Measurements from ENCODE around the gene CFL1. TPM values are rescaled to one million over a fixed set of nuclear protein-coding genes. Genes with fewer than 3 reads are reported as not detected.

Gene CFL1
- total and polyA plus RNA-seq, 10 of the 15 experiments (the other 5 are each of a cell fraction or from before 2014, with no cell fraction given) = 164 to 2,994 (median 1,500) TPM

DNA sequence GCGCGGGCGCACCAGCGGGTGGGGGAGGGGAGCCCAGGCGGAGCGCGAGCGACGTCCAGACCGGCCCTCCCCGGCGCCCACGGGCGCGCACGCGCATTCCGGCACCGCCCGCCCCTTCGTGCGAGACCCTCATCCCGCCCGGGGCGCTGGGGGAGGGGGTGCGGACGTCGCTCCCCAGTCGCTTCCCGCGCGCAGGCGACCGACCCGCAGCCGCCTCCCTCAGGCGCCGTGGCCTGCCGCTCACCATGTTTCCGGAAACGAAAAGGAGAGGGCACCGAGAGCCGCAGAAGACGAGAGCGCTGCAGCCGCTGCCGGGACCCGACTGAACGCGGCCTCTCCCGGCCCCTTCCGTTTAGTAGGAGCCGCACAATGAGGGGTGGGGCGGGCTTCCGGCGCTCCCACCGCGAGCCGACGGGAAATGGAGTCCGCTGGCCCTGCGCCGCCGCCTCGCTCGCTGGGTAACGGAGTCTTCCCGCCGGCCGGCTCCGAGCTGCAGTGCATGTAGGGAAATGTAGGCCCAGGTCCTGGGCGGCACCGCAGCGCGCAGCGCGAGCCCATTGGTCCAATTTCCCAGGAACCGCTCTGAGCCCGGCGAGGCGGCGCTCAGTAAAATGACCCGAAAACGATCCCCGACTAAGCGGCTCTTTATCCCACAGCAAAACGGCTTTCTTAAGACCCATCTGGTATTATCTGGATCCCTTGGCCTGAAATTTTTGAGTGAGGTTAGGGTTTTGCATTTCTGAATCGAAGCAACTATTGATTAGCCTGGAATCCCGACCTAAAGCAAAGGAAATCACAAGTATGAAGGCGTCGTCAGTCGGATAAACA, at the start of gene CFL1 (continued):
- TF ChIP-seq, protein P1, sequence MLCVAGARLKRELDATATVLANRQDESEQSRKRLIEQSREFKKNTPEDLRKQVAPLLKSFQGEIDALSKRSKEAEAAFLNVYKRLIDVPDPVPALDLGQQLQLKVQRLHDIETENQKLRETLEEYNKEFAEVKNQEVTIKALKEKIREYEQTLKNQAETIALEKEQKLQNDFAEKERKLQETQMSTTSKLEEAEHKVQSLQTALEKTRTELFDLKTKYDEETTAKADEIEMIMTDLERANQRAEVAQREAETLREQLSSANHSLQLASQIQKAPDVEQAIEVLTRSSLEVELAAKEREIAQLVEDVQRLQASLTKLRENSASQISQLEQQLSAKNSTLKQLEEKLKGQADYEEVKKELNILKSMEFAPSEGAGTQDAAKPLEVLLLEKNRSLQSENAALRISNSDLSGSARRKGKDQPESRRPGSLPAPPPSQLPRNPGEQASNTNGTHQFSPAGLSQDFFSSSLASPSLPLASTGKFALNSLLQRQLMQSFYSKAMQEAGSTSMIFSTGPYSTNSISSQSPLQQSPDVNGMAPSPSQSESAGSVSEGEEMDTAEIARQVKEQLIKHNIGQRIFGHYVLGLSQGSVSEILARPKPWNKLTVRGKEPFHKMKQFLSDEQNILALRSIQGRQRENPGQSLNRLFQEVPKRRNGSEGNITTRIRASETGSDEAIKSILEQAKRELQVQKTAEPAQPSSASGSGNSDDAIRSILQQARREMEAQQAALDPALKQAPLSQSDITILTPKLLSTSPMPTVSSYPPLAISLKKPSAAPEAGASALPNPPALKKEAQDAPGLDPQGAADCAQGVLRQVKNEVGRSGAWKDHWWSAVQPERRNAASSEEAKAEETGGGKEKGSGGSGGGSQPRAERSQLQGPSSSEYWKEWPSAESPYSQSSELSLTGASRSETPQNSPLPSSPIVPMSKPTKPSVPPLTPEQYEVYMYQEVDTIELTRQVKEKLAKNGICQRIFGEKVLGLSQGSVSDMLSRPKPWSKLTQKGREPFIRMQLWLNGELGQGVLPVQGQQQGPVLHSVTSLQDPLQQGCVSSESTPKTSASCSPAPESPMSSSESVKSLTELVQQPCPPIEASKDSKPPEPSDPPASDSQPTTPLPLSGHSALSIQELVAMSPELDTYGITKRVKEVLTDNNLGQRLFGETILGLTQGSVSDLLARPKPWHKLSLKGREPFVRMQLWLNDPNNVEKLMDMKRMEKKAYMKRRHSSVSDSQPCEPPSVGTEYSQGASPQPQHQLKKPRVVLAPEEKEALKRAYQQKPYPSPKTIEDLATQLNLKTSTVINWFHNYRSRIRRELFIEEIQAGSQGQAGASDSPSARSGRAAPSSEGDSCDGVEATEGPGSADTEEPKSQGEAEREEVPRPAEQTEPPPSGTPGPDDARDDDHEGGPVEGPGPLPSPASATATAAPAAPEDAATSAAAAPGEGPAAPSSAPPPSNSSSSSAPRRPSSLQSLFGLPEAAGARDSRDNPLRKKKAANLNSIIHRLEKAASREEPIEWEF (IDR thresholded peaks at IDR 0.05; ENCODE audit: insufficient replicate concordance, low read depth, low read length) = no peak
- TF ChIP-seq, protein P2, sequence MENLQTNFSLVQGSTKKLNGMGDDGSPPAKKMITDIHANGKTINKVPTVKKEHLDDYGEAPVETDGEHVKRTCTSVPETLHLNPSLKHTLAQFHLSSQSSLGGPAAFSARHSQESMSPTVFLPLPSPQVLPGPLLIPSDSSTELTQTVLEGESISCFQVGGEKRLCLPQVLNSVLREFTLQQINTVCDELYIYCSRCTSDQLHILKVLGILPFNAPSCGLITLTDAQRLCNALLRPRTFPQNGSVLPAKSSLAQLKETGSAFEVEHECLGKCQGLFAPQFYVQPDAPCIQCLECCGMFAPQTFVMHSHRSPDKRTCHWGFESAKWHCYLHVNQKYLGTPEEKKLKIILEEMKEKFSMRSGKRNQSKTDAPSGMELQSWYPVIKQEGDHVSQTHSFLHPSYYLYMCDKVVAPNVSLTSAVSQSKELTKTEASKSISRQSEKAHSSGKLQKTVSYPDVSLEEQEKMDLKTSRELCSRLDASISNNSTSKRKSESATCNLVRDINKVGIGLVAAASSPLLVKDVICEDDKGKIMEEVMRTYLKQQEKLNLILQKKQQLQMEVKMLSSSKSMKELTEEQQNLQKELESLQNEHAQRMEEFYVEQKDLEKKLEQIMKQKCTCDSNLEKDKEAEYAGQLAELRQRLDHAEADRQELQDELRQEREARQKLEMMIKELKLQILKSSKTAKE (IDR thresholded peaks at IDR 0.05; ENCODE audit: low read depth, poor library complexity, severe bottlenecking) = no peak
- TF ChIP-seq FOXK2 (IDR thresholded peaks at IDR 0.05) (0 out of 2 replicates have a peak, but pooled peaks have one; percentile 28), GATAD2B (conservative IDR thresholded peaks at IDR 0.05; ENCODE audit: low read depth) (peak; percentile 95), NFIC (IDR thresholded peaks at IDR 0.05; ENCODE audit: low read depth, low read length) (no peak), ETV6 (conservative IDR thresholded peaks at IDR 0.05 in 1 of 2, IDR thresholded peaks at IDR 0.05 in 1 of 2; ENCODE audit: borderline replicate concordance in 1 of 2, low read depth in 1 of 2) (0 out of 4 replicates have a peak, but pooled peaks of 1 of the 2 experiments have one; percentile 7), JUNB (IDR thresholded peaks at IDR 0.05) (no peak), NR2C1 (IDR thresholded peaks at IDR 0.05) (peak; percentile 74), RAD21 (IDR thresholded peaks at IDR 0.05; ENCODE audit: insufficient read depth, low read depth, low read length) (no peak), CEBPB (IDR thresholded peaks at IDR 0.05; ENCODE audit: borderline replicate concordance in 1 of 2, low read depth in 2 of 2, low read length in 2 of 2) (no peak), IKZF2 (IDR thresholded peaks at IDR 0.05) (no peak; a peak in 1 of 4 replicates), NFXL1 (IDR thresholded peaks at IDR 0.05; ENCODE audit: borderline replicate concordance) (0 out of 2 replicates have a peak, but pooled peaks have one; percentile 60), PAX8 (IDR thresholded peaks at IDR 0.05) (no peak), NFYB (IDR thresholded peaks at IDR 0.05; ENCODE audit: insufficient read depth, low read depth, low read length) (peak; percentile 88), CHD1 (IDR thresholded peaks at IDR 0.05; ENCODE audit: low read depth, low read length) (peak; percentile 83; the same call in 1 of the 2 replicates), ZNF217 (IDR thresholded peaks at IDR 0.05) (peak; percentile 77; the same call in 1 of the 2 replicates)
- TF ChIP-seq, protein P3, sequence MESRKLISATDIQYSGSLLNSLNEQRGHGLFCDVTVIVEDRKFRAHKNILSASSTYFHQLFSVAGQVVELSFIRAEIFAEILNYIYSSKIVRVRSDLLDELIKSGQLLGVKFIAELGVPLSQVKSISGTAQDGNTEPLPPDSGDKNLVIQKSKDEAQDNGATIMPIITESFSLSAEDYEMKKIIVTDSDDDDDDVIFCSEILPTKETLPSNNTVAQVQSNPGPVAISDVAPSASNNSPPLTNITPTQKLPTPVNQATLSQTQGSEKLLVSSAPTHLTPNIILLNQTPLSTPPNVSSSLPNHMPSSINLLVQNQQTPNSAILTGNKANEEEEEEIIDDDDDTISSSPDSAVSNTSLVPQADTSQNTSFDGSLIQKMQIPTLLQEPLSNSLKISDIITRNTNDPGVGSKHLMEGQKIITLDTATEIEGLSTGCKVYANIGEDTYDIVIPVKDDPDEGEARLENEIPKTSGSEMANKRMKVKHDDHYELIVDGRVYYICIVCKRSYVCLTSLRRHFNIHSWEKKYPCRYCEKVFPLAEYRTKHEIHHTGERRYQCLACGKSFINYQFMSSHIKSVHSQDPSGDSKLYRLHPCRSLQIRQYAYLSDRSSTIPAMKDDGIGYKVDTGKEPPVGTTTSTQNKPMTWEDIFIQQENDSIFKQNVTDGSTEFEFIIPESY (IDR thresholded peaks at IDR 0.05) = no peak
- TF ChIP-seq, protein P4, sequence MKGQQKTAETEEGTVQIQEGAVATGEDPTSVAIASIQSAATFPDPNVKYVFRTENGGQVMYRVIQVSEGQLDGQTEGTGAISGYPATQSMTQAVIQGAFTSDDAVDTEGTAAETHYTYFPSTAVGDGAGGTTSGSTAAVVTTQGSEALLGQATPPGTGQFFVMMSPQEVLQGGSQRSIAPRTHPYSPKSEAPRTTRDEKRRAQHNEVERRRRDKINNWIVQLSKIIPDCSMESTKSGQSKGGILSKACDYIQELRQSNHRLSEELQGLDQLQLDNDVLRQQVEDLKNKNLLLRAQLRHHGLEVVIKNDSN (IDR thresholded peaks at IDR 0.05; ENCODE audit: borderline replicate concordance, extremely low read length, insufficient read depth, low read depth, low read length) = no peak

Data from GM12878 (cell line).